Astrocyte (in vitro differentiated cells and primary cell): ENCODE data around the gene DACT2. TPM values are rescaled to one million over a fixed set of nuclear protein-coding genes. Genes with fewer than 3 reads are reported as not detected.

Source experiments
- DNase-seq: peaks from one replicate; pipeline ENCODE4 v3.0.0-alpha.2; 2010; ENCODE audit warnings: low read depth
- FAIRE-seq: peaks from 2 replicates; lab custom pipeline; 2011; peaks lifted over from hg19 to GRCh38; lab: Jason Lieb, UNC
- H2AFZ ChIP-seq: 2 replicates; pipeline ENCODE4 v1.6.0; 2012; ENCODE audit warnings: low read depth, low read length, inconsistent platforms
- H3K27ac ChIP-seq: 2 replicates; pipeline ENCODE4 v1.5.1; 2011; ENCODE audit warnings: low read depth, low read length, inconsistent platforms
- H3K27me3 ChIP-seq: 2 replicates; pipeline ENCODE4 v1.6.0; 2011; ENCODE audit warnings: low read length, inconsistent platforms; ENCODE audit not compliant: insufficient read depth
- H3K36me3 ChIP-seq: 2 replicates; pipeline ENCODE4 v1.5.1; 2011; ENCODE audit warnings: low read length, inconsistent platforms; ENCODE audit not compliant: insufficient read depth
- H3K4me1 ChIP-seq: 2 replicates; pipeline ENCODE4 v1.5.1; 2011; ENCODE audit warnings: low read length, inconsistent platforms; ENCODE audit not compliant: insufficient read depth
- H3K4me2 ChIP-seq: 2 replicates; pipeline ENCODE4 v1.6.0; 2012; ENCODE audit warnings: low read length, inconsistent platforms
- H3K4me3 ChIP-seq: 2 replicates; pipeline ENCODE4 v1.5.1; 2011; ENCODE audit warnings: low read depth, mild to moderate bottlenecking, low read length, inconsistent platforms; ENCODE audit not compliant: insufficient read depth
- H3K79me2 ChIP-seq: 2 replicates; pipeline ENCODE4 v1.6.0; 2012; ENCODE audit warnings: mild to moderate bottlenecking, low read length, inconsistent platforms; ENCODE audit not compliant: insufficient read depth
- H3K9ac ChIP-seq: 2 replicates; pipeline ENCODE4 v1.6.0; 2012; ENCODE audit warnings: mild to moderate bottlenecking, low read length, inconsistent platforms
- H3K9me3 ChIP-seq: 2 replicates; pipeline ENCODE4 v1.5.1; 2012; ENCODE audit warnings: low read depth, mild to moderate bottlenecking, low read length, inconsistent platforms; ENCODE audit not compliant: insufficient read depth
- H4K20me1 ChIP-seq: 2 replicates; pipeline ENCODE4 v1.6.0; 2012; ENCODE audit warnings: low read length, inconsistent platforms; ENCODE audit not compliant: insufficient read depth
- H3K27ac Mint-ChIP-seq: one replicate; pipeline ENCODE4 v1.8.0; 2021; ENCODE audit warnings: mild to moderate bottlenecking, mixed read lengths; ENCODE audit not compliant: unreplicated experiment
- H3K27me3 Mint-ChIP-seq: one replicate; pipeline ENCODE4 v1.8.0; 2021; ENCODE audit warnings: low read depth, mixed read lengths; ENCODE audit not compliant: unreplicated experiment
- H3K36me3 Mint-ChIP-seq: one replicate; pipeline ENCODE4 v1.8.0; 2021; ENCODE audit warnings: low read depth, mixed read lengths; ENCODE audit not compliant: unreplicated experiment
- H3K4me1 Mint-ChIP-seq: one replicate; pipeline ENCODE4 v1.8.0; 2021; ENCODE audit warnings: low read depth, mixed read lengths; ENCODE audit not compliant: unreplicated experiment
- H3K4me3 Mint-ChIP-seq: one replicate; pipeline ENCODE4 v1.8.0; 2021; ENCODE audit warnings: mild to moderate bottlenecking, moderate library complexity, mixed read lengths; ENCODE audit not compliant: unreplicated experiment
- H3K9me3 Mint-ChIP-seq: one replicate; pipeline ENCODE4 v1.8.0; 2021; ENCODE audit warnings: mild to moderate bottlenecking, mixed read lengths; ENCODE audit not compliant: unreplicated experiment
- EZH2 ChIP-seq: IDR thresholded peaks from 2 replicates; pipeline ENCODE4 v1.6.1; 2012; ENCODE audit warnings: mild to moderate bottlenecking, low read length, inconsistent platforms; ENCODE audit not compliant: insufficient read depth
- total RNA-seq: library from RNA; stranded (reverse); gene quantifications from 2 replicates; pipeline ENCODE4 v1.2.1, GENCODE V29; 2021
- TF ChIP-seq, protein P1 (sequence below): IDR thresholded peaks from 2 replicates; pipeline ENCODE4 v1.5.1; 2011; ENCODE audit warnings: low read depth, mild to moderate bottlenecking, inconsistent platforms, low read length, moderate library complexity; ENCODE audit not compliant: insufficient read depth

DACT2 gene
- total RNA-seq, 1 donor from 2014 or later, result 0.20 TPM

DNA sequence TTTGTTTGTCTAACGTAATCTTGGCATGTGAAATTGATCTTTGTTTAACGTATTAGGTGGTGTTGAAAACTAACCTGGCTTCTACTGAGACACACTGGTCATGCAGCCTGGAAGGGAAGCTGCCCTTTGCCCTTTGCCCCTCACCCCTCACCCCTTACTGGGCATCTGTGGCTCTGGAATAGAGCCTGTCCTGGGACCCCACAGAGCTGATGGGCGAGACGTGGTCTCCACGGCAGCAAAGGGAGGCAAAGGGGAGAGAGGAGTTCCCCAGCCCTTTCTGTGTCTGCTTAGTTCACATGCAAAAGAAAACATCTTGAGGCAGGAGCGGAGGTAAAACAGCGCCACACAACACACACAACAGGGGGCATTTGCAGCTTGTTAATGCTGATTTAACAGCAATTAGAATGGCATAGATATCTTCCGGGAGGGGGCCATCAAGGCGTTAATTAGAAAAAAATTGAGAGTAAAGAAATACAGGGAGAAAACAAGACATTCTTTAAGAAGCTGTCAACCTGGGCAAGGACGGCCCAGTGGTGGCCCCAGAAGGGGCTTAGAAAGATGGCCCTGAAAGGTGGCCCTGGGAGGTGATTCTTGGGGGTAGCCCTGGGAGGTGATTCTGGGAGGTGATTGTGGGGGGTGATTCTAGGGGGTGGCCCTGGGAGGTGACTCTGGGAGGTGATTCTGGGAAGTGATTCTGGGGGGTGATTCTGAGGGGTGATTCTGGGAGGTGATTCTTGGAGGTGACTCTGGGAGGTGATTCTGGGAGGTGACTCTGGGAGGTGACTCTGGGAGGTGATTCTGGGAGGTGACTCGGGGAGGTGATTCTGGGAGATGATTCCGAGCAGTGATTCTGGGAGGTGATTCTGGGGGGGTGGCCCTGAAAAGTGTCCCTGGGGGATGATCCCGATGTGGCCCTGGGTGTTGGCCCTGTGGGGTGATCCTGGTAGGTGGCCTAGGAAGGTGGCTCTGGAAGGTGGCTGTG, 44.5 kb upstream of the DACT2 start:
- H4K20me1 ChIP-seq, result no peaks in the 10 kb centered on the region
- Mint-ChIP-seq H3K9me3 (peaks cover 14% of the 10 kb centered on the region), H3K27me3 (peaks cover 9% of the 10 kb centered on the region), H3K4me1 (peaks cover 6% of the 10 kb centered on the region), H3K36me3 (peaks cover 2% of the 10 kb centered on the region), H3K4me3 (no peak overlapping the region), H3K27ac (no peak overlapping the region)
- DNase-seq (no peak), FAIRE-seq (no peak)
- H3K27me3 ChIP-seq, result no peaks in the 10 kb centered on the region
- no peaks in the 10 kb centered on the region for H3K79me2 ChIP-seq
- peaks cover 3% of the 10 kb centered on the region for H3K9me3 ChIP-seq
- H3K27ac ChIP-seq, result no peak overlapping the region
- no peak overlapping the region for H3K4me2 ChIP-seq
- H3K4me3 ChIP-seq, result no peak overlapping the region
- no peaks in the 10 kb centered on the region for H3K4me1 ChIP-seq
- TF ChIP-seq EZH2, result no peak
- TF ChIP-seq, protein P1, sequence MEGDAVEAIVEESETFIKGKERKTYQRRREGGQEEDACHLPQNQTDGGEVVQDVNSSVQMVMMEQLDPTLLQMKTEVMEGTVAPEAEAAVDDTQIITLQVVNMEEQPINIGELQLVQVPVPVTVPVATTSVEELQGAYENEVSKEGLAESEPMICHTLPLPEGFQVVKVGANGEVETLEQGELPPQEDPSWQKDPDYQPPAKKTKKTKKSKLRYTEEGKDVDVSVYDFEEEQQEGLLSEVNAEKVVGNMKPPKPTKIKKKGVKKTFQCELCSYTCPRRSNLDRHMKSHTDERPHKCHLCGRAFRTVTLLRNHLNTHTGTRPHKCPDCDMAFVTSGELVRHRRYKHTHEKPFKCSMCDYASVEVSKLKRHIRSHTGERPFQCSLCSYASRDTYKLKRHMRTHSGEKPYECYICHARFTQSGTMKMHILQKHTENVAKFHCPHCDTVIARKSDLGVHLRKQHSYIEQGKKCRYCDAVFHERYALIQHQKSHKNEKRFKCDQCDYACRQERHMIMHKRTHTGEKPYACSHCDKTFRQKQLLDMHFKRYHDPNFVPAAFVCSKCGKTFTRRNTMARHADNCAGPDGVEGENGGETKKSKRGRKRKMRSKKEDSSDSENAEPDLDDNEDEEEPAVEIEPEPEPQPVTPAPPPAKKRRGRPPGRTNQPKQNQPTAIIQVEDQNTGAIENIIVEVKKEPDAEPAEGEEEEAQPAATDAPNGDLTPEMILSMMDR, result no peak
- no peaks in the 10 kb centered on the region for H3K36me3 ChIP-seq
- H3K9ac ChIP-seq, result no peak overlapping the region
- H2AFZ ChIP-seq, result no peak overlapping the region

DNA sequence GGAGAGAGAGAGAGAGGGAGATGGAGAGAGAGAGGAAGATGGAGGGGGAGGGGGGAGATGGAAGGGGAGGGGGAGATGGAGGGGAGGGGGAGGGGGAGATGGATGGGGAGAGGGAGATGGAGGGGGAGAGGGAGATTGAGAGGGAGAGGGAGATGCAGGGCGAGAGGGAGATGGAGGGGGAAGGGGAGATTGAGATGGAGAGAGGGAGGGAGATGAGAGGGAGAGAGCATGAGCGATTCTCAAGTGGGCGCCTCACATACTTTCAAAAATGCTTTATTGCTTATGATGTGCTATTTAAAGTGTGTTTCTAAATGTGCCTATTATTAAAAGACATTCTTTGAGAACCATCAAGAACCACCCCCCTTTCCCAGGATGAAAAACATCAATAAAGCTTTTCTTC, 43.7 kb upstream of the DACT2 start:
- no peak overlapping the region for H3K9ac ChIP-seq
- H3K36me3 Mint-ChIP-seq, result peaks cover 2% of the 10 kb centered on the region
- peaks cover 7% of the 10 kb centered on the region for H3K27me3 Mint-ChIP-seq
- FAIRE-seq (no peak), DNase-seq (no peak)
- H3K4me1 ChIP-seq, result no peaks in the 10 kb centered on the region
- H2AFZ ChIP-seq, result no peak overlapping the region
- H3K27ac Mint-ChIP-seq, result no peak overlapping the region
- peaks cover 14% of the 10 kb centered on the region for H3K9me3 Mint-ChIP-seq
- no peaks in the 10 kb centered on the region for H3K36me3 ChIP-seq
- peaks cover 3% of the 10 kb centered on the region for H3K9me3 ChIP-seq
- H3K4me2 ChIP-seq, result no peak overlapping the region
- TF ChIP-seq, protein P1, result no peak
- no peak for TF ChIP-seq EZH2
- H3K79me2 ChIP-seq, result no peaks in the 10 kb centered on the region
- H3K4me3 ChIP-seq, result no peak overlapping the region
- H3K4me3 Mint-ChIP-seq, result no peak overlapping the region
- peaks cover 3% of the 10 kb centered on the region for H3K4me1 Mint-ChIP-seq
- H4K20me1 ChIP-seq, result no peaks in the 10 kb centered on the region
- H3K27ac ChIP-seq, result no peak overlapping the region
- H3K27me3 ChIP-seq, result no peaks in the 10 kb centered on the region
